ENCODE measurements around the gene WIPI1.

DNA sequence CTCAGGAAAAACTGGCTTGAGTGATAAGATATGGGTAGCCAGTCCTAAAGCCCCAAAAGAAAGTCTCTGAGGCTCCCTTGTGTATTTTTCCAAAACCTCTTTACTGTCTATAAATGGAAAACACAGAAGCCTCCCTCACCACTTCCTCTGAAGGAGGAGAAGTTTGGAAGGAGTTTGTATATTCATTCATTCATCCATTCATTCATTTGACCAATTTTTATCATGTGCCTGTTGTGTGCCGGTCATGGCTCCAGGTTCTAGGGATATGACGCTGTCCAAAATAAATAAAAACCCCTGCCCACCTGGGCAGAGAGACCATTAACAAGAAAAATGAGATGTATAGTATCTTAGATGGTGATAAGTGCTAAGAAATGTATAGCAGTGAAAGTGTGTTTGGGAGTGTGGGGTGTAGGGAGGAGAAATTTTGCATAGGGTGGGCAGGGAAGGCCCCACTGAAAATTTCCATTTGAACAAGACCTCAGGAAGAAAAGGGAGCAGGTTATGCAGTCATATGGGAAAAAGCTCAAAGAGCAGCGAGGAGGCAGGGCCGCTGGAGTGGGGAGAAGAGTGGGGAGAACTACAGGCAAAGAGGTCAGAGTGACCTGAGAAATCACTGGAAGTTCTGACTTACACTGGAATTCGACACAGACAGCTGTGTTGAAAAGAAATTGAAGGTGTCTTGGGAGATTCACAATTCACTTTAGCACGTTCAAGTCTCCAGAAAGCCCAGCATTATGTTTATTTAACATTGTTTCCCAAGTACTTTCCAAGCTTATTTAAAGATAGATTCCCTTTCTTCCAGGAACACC, 6.1 kb upstream of the WIPI1 start:
- TF ChIP-seq, protein P1, sequence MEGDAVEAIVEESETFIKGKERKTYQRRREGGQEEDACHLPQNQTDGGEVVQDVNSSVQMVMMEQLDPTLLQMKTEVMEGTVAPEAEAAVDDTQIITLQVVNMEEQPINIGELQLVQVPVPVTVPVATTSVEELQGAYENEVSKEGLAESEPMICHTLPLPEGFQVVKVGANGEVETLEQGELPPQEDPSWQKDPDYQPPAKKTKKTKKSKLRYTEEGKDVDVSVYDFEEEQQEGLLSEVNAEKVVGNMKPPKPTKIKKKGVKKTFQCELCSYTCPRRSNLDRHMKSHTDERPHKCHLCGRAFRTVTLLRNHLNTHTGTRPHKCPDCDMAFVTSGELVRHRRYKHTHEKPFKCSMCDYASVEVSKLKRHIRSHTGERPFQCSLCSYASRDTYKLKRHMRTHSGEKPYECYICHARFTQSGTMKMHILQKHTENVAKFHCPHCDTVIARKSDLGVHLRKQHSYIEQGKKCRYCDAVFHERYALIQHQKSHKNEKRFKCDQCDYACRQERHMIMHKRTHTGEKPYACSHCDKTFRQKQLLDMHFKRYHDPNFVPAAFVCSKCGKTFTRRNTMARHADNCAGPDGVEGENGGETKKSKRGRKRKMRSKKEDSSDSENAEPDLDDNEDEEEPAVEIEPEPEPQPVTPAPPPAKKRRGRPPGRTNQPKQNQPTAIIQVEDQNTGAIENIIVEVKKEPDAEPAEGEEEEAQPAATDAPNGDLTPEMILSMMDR (IDR thresholded peaks at IDR 0.05; ENCODE audit: insufficient read depth, low read length) = no peak
- TF ChIP-seq POLR2AphosphoS5 (IDR thresholded peaks at IDR 0.05; ENCODE audit: low read depth) = no peak

Measured in HL-60 (cell line).